PC-3 (cell line): ENCODE data around the gene IRX4. TPM values are rescaled to one million over a fixed set of nuclear protein-coding genes. Genes with fewer than 3 reads are reported as not detected.

Experiments
- ATAC-seq: fragments of 200-7000 bp; cut with Tn5 transposase; 2 replicates; pipeline ENCODE4 v1.9.1; 2020; ENCODE audit warnings: mild to moderate bottlenecking, moderate library complexity
- BruUV-seq: library from RNA; stranded (reverse); fragments of 400-500 nt; replicated peaks from 2 replicates; lab custom pipeline; 2021; lab: Mats Ljungman, UMichigan
- CTCF ChIA-PET: fragments of 300-600 bp; sonication (Branson Sonifier 250); formaldehyde crosslinking; loops from one replicate; lab custom pipeline; 2022; ENCODE audit warnings: antibody characterized with exemption; lab: Charles Lee
- POLR2A ChIA-PET: fragments of 300-600 bp; sonication (Branson Sonifier 250); formaldehyde crosslinking; loops from one replicate; lab custom pipeline; 2022; ENCODE audit warnings: antibody characterized with exemption; ENCODE audit not compliant: unreplicated experiment; lab: Charles Lee
- DNase-seq: peaks from one replicate; pipeline ENCODE4 v3.0.0-alpha.2; 2015
- H2AFZ ChIP-seq: fragments of 300-600 bp; sonication (generic); 2 replicates; pipeline ENCODE4 v1.6.0; 2016; ENCODE audit warnings: antibody characterized with exemption, low read length
- H3F3A ChIP-seq: fragments of 300-600 bp; sonication (generic); one replicate; pipeline ENCODE4 v1.6.0; 2017; ENCODE audit warnings: antibody characterized with exemption, low read length, control low read depth, mild to moderate bottlenecking; ENCODE audit not compliant: unreplicated experiment
- H3K27ac ChIP-seq: fragments of 300-600 bp; sonication (generic); 2 replicates; pipeline ENCODE4 v1.5.1; 2016; ENCODE audit warnings: mild to moderate bottlenecking, low read length
- H3K27me3 ChIP-seq: fragments of 300-600 bp; sonication (generic); 2 replicates; pipeline ENCODE4 v1.6.1; 2016; ENCODE audit warnings: low read length, mixed read lengths
- H3K36me3 ChIP-seq: fragments of 300-600 bp; sonication (generic); 2 replicates; pipeline ENCODE4 v1.6.1; 2016; ENCODE audit warnings: low read depth, mixed run types, low read length, mixed read lengths
- H3K4me1 ChIP-seq: fragments of 300-600 bp; sonication (generic); 2 replicates; pipeline ENCODE4 v1.5.1; 2016; ENCODE audit warnings: low read length; ENCODE audit not compliant: insufficient read depth
- H3K4me2 ChIP-seq: fragments of 300-600 bp; sonication (generic); 2 replicates; pipeline ENCODE4 v1.6.0; 2016; ENCODE audit warnings: low read length
- H3K4me3 ChIP-seq: fragments of 300-600 bp; sonication (generic); 2 replicates; pipeline ENCODE4 v1.5.1; 2016; ENCODE audit warnings: mild to moderate bottlenecking, low read length, mixed read lengths
- H3K79me2 ChIP-seq: fragments of 300-600 bp; sonication (generic); 2 replicates; pipeline ENCODE4 v1.6.1; 2017; ENCODE audit warnings: low read length, mixed read lengths
- H3K9ac ChIP-seq: fragments of 300-600 bp; sonication (generic); 2 replicates; pipeline ENCODE4 v1.6.0; 2016; ENCODE audit warnings: mild to moderate bottlenecking, low read length
- H3K9me2 ChIP-seq: fragments of 300-600 bp; sonication (generic); replicated peaks from 2 replicates; pipeline ENCODE4 v1.6.1; 2016; ENCODE audit warnings: mixed run types, low read length, mixed read lengths
- H3K9me3 ChIP-seq: fragments of 300-600 bp; sonication (generic); 2 replicates; pipeline ENCODE4 v1.6.1; 2016; ENCODE audit warnings: low read length, mixed read lengths
- H4K20me1 ChIP-seq: fragments of 300-600 bp; sonication (generic); 2 replicates; pipeline ENCODE4 v1.6.1; 2016; ENCODE audit warnings: low read length, mixed read lengths
- EZH2 ChIP-seq: fragments of 300-600 bp; sonication (generic); IDR thresholded peaks from one replicate; pipeline ENCODE4 v1.6.1; 2017; ENCODE audit warnings: antibody characterized with exemption, mild to moderate bottlenecking, low read length; ENCODE audit not compliant: unreplicated experiment
- EZH2phosphoT487 ChIP-seq: fragments of 300-600 bp; sonication (generic); IDR thresholded peaks from 2 replicates; pipeline ENCODE4 v1.6.1; 2018; ENCODE audit warnings: mild to moderate bottlenecking, antibody characterized with exemption, low read length, borderline replicate concordance
- intact Hi-C: fragments of 100-400 bp; cut with micrococcal nuclease; formaldehyde crosslinking; loops from 2 replicates; pipeline ENCODE4 v1.9.0; 2023
- total RNA-seq: library from RNA; depleted of rRNA; stranded (reverse); fragments of >200 nt; gene quantifications from 2 replicates; pipeline ENCODE4 v1.2.3, GENCODE V29; 2014
- TF ChIP-seq, protein P1 (sequence below): fragments of 300-600 bp; sonication (generic); conservative IDR thresholded peaks from 2 replicates; pipeline ENCODE4 v1.5.1; 2017; ENCODE audit warnings: antibody characterized with exemption, low read depth, mild to moderate bottlenecking, low read length

The IRX4 gene
- total RNA-seq, 1 experiment from 2014 or later = not detected

DNA sequence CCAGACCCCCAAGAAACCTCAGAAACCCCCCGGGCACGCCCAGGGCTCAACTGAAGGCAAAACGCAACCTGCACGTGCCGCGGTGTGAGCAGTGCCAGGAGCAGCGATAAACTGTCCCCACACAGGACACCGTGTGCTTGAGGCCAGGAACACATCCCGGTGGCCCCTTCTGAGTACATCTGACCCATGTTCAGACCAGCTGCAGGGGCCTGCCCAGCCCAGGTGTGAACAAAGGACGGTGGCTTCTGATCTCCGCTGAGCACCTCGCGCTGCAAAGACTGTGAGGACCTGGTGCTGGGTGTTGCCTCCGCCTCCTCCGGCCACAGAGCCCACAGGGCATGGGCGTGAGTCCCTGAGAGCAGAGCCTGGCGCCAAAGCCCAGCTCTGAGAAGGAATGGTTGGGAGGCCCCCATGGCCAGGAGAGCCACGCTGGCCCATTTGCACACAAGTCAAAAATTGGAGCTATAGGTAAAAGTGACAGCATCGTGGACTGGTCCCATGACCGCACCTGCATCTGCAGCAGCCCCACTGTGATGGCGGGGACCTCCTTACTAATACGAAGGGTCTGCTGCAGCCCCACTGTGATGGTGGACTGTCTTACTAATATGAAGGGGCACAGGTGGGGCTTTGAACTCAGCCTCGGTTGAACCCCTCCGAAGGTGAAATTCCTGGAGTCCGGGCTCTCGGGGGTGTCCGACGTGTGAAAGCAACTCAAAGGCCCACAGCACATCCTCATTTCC is 50.0 kb downstream of the IRX4 start:
- Histone ChIP-seq H2AFZ (no peak overlapping the region), H4K20me1 (no peaks in the 10 kb centered on the region), H3K9ac (no peak overlapping the region), H3K36me3 (no peaks in the 10 kb centered on the region), H3K4me2 (no peak overlapping the region), H3K9me3 (no peaks in the 10 kb centered on the region), H3K4me1 (no peaks in the 10 kb centered on the region), H3F3A (no peaks in the 10 kb centered on the region), H3K9me2 (no peaks in the 10 kb centered on the region), H3K79me2 (no peaks in the 10 kb centered on the region), H3K4me3 (no peak overlapping the region), H3K27me3 (peaks cover 4% of the 10 kb centered on the region), H3K27ac (no peak overlapping the region)
- no TSS peak for BruUV-seq
- intact Hi-C loops = no loop called here
- no peak for TF ChIP-seq EZH2
- TF ChIP-seq, protein P1, sequence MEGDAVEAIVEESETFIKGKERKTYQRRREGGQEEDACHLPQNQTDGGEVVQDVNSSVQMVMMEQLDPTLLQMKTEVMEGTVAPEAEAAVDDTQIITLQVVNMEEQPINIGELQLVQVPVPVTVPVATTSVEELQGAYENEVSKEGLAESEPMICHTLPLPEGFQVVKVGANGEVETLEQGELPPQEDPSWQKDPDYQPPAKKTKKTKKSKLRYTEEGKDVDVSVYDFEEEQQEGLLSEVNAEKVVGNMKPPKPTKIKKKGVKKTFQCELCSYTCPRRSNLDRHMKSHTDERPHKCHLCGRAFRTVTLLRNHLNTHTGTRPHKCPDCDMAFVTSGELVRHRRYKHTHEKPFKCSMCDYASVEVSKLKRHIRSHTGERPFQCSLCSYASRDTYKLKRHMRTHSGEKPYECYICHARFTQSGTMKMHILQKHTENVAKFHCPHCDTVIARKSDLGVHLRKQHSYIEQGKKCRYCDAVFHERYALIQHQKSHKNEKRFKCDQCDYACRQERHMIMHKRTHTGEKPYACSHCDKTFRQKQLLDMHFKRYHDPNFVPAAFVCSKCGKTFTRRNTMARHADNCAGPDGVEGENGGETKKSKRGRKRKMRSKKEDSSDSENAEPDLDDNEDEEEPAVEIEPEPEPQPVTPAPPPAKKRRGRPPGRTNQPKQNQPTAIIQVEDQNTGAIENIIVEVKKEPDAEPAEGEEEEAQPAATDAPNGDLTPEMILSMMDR = no peak
- TF ChIP-seq EZH2phosphoT487 = no peak
- no peak for DNase-seq
- POLR2A ChIA-PET = no interaction called here
- no peak for ATAC-seq
- CTCF ChIA-PET = no interaction called here

DNA sequence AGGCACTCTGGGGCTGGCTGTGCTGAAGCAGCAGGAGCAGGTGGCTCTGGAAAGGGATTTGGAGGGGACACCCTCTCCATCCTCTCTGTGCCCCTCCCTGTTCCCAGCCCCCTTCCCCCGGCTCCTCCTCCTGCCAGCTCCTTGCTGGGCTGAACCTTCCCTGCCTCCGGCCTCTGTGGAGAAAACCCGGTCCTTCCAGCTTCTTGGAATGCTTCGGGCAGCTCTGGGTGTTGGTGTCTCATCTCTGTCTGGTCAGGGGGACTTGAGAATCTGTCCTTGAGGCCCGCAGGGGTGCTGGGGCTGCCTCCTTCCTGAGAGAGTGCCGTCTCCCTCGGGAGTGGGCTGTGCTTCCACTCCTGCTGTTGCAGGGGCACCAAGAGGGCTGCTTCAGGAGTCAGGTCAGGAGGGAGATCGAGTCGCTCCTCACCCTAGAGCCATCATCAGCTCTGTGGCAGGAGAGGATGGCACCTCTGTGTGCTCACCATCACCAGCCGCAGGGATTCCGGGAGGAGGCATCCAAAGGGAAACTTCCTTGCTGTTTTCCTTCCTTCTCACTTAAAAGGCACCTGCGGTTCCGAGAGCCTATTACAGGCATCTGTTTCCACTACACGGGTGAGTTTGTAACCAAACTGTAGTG is 50.9 kb downstream of the IRX4 start:
- no peak for ATAC-seq
- intact Hi-C loops = no loop called here
- CTCF ChIA-PET = no interaction called here

More for the DNA sequence above, 50.9 kb downstream of the IRX4 start:
- no peaks in the 10 kb centered on the region for H3F3A ChIP-seq
- no peak overlapping the region for H3K9ac ChIP-seq
- H2AFZ ChIP-seq = no peak overlapping the region
- POLR2A ChIA-PET = no interaction called here
- no peak overlapping the region for H3K27ac ChIP-seq
- H3K4me2 ChIP-seq = no peak overlapping the region
- H3K4me1 ChIP-seq = no peaks in the 10 kb centered on the region
- TF ChIP-seq EZH2 = no peak
- TF ChIP-seq, protein P1 = no peak
- no peaks in the 10 kb centered on the region for H4K20me1 ChIP-seq
- no peaks in the 10 kb centered on the region for H3K9me3 ChIP-seq
- no TSS peak for BruUV-seq
- H3K4me3 ChIP-seq = no peak overlapping the region
- H3K79me2 ChIP-seq = no peaks in the 10 kb centered on the region
- no peaks in the 10 kb centered on the region for H3K9me2 ChIP-seq
- DNase-seq = no peak
- H3K36me3 ChIP-seq = no peaks in the 10 kb centered on the region
- H3K27me3 ChIP-seq = peaks cover 4% of the 10 kb centered on the region
